Gastrocnemius medialis (tissue), 4 donors: ENCODE measurements around the gene AOC1.

Source experiments
- POLR2A ChIP-seq, 2 donors: fragments of 450-650 bp; IDR thresholded peaks; one replicate each; pipeline ENCODE4 v1.6.1; 2017; ENCODE audit warnings: antibody characterized with exemption in 2 of 2, mild to moderate bottlenecking in 2 of 2, moderate library complexity in 2 of 2
- TF ChIP-seq, protein P1 (sequence below), 5 experiments: fragments of 450-650 bp in 3 of 5; fragments of 200-600 bp in 2 of 5; sonication (generic) in 2 of 5; IDR thresholded peaks in 4 of 5; conservative IDR thresholded peaks in 1 of 5; 1 replicate in 4 of 5; 2 replicates in 1 of 5; pipeline ENCODE4 v1.5.1; 2016 to 2019; ENCODE audit warnings: antibody characterized with exemption in 5 of 5, mild to moderate bottlenecking in 3 of 5, moderate library complexity in 3 of 5

DNA sequence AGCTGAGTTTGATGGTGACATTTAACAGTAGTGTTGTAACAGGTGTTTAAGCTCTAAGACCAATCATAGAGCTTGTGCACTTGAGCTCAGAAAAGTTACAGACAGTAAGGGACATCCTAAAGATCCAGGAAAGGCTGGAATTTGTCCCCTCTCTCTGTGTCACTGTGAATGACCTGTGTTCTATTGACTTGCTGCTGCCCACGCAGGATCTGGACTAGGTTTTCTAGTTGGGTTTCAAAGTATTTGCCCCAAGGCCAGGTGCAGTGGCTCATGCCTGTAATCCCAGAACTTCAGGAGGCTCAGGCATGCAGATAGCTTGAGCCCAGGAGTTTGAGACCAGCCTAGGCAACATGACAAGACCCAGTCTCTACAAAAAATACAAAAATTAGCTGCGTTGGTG, 17.1 kb downstream of the AOC1 start:
- TF ChIP-seq POLR2A (IDR thresholded peaks at IDR 0.05) = no peak
- TF ChIP-seq, protein P1, sequence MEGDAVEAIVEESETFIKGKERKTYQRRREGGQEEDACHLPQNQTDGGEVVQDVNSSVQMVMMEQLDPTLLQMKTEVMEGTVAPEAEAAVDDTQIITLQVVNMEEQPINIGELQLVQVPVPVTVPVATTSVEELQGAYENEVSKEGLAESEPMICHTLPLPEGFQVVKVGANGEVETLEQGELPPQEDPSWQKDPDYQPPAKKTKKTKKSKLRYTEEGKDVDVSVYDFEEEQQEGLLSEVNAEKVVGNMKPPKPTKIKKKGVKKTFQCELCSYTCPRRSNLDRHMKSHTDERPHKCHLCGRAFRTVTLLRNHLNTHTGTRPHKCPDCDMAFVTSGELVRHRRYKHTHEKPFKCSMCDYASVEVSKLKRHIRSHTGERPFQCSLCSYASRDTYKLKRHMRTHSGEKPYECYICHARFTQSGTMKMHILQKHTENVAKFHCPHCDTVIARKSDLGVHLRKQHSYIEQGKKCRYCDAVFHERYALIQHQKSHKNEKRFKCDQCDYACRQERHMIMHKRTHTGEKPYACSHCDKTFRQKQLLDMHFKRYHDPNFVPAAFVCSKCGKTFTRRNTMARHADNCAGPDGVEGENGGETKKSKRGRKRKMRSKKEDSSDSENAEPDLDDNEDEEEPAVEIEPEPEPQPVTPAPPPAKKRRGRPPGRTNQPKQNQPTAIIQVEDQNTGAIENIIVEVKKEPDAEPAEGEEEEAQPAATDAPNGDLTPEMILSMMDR (IDR thresholded peaks at IDR 0.05 in 4 of 5, conservative IDR thresholded peaks at IDR 0.05 in 1 of 5) = no peak
